ENCODE data around the gene LGI2. TPM values are rescaled to one million over a fixed set of nuclear protein-coding genes. Genes with fewer than 3 reads are reported as not detected.

LGI2 gene
- polyA plus RNA-seq, 1 donor (not counting 4 experiments of a cell fraction or from before 2014, with no cell fraction given), result 0.69 TPM

GRCh38 chr4:25028851-25029250, 1.9 kb downstream of the LGI2 start:
- dilution Hi-C loops (cut with MboI; ENCODE audit: extremely low pct_ligation_motif_present, low sequenced_read_pairs), result no loop called here

DNA sequence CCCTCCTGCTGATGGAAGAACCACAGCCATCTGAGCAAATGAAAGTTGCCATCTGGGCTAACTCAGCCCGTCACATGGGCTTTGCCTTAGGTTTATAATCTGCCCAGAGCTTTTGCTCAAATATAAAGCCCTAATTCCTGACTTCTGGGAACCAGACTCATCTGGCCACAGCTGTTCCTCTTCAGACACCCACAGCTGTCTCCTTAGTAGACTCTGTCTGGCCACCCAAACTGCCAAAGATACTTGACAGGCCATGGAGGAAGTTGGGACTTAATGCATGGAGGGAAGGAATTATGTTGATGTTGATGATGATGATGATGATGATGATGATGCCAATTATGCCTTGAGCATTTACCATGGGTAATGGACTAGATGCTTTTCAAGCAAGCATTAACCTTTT, 8.0 kb downstream of the LGI2 start:
- no peak for TF ChIP-seq EZH2 (IDR thresholded peaks at IDR 0.05; ENCODE audit: low read length)
- TF ChIP-seq, protein P1, sequence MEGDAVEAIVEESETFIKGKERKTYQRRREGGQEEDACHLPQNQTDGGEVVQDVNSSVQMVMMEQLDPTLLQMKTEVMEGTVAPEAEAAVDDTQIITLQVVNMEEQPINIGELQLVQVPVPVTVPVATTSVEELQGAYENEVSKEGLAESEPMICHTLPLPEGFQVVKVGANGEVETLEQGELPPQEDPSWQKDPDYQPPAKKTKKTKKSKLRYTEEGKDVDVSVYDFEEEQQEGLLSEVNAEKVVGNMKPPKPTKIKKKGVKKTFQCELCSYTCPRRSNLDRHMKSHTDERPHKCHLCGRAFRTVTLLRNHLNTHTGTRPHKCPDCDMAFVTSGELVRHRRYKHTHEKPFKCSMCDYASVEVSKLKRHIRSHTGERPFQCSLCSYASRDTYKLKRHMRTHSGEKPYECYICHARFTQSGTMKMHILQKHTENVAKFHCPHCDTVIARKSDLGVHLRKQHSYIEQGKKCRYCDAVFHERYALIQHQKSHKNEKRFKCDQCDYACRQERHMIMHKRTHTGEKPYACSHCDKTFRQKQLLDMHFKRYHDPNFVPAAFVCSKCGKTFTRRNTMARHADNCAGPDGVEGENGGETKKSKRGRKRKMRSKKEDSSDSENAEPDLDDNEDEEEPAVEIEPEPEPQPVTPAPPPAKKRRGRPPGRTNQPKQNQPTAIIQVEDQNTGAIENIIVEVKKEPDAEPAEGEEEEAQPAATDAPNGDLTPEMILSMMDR (optimal IDR thresholded peaks at IDR 0.05 in 1 of 3, IDR thresholded peaks at IDR 0.05 in 1 of 3, conservative IDR thresholded peaks at IDR 0.05 in 1 of 3; ENCODE audit: extremely low read depth in 1 of 3, insufficient read depth in 2 of 3, low read length in 3 of 3), result no peak
- Histone ChIP-seq H3K4me2 (ENCODE audit: control insufficient read depth, extremely low read depth, insufficient read depth, low read depth, low read length) (no peak overlapping the region), H3K27ac (ENCODE audit: control insufficient read depth, insufficient read depth, low read length) (no peak overlapping the region), H3K9me3 (ENCODE audit: control insufficient read depth, low read depth, low read length) (no peaks in the 10 kb centered on the region), H2AFZ (ENCODE audit: control insufficient read depth, low read length) (no peak overlapping the region), H3K9ac (ENCODE audit: control insufficient read depth, extremely low read depth, insufficient read depth, low read length) (no peak overlapping the region), H3K36me3 (ENCODE audit: control insufficient read depth in 2 of 2, extremely low read depth in 1 of 2, insufficient read depth in 2 of 2, low read length in 2 of 2) (no peaks in the 10 kb centered on the region), H3K4me3 (ENCODE audit: control insufficient read depth in 2 of 3, extremely low read depth in 1 of 3, insufficient read depth in 2 of 3, low read depth in 1 of 3, low read length in 3 of 3) (no peak overlapping the region), H3K27me3 (ENCODE audit: control insufficient read depth, extremely low read depth, insufficient read depth, low read length) (peaks cover 20% of the 10 kb centered on the region), H4K20me1 (ENCODE audit: control insufficient read depth, extremely low read depth, insufficient read depth, low read length) (no peaks in the 10 kb centered on the region), H3K4me1 (ENCODE audit: control insufficient read depth, extremely low read depth, insufficient read depth, low read length) (peaks cover 5% of the 10 kb centered on the region), H3K79me2 (ENCODE audit: control insufficient read depth, insufficient read depth, low read length) (no peaks in the 10 kb centered on the region), H3K9me1 (ENCODE audit: control insufficient read depth, extremely low read depth, insufficient read depth, low read length) (no peaks in the 10 kb centered on the region)
- no peak for FAIRE-seq
- DNase-seq (ENCODE audit: low read depth, low spot score), result no peak
- dilution Hi-C loops (cut with MboI; ENCODE audit: extremely low pct_ligation_motif_present, low sequenced_read_pairs), result no loop called here

More at GRCh38 chr4:25028851-25029250, 1.9 kb downstream of the LGI2 start:
- no peaks in the 10 kb centered on the region for H3K9me1 ChIP-seq (ENCODE audit: control insufficient read depth, extremely low read depth, insufficient read depth, low read length)
- FAIRE-seq, result no peak
- H3K4me1 ChIP-seq (ENCODE audit: control insufficient read depth, extremely low read depth, insufficient read depth, low read length), result peaks cover 3% of the 10 kb centered on the region
- no peak for DNase-seq (ENCODE audit: low read depth, low spot score)
- peaks cover 58% of the 10 kb centered on the region for H3K27me3 ChIP-seq (ENCODE audit: control insufficient read depth, extremely low read depth, insufficient read depth, low read length)
- H3K36me3 ChIP-seq (ENCODE audit: control insufficient read depth in 2 of 2, extremely low read depth in 1 of 2, insufficient read depth in 2 of 2, low read length in 2 of 2), result no peaks in the 10 kb centered on the region
- no peak overlapping the region for H3K9ac ChIP-seq (ENCODE audit: control insufficient read depth, extremely low read depth, insufficient read depth, low read length)
- H2AFZ ChIP-seq (ENCODE audit: control insufficient read depth, low read length), result no peak overlapping the region
- no peak for TF ChIP-seq EZH2 (IDR thresholded peaks at IDR 0.05; ENCODE audit: low read length)
- TF ChIP-seq, protein P1 (optimal IDR thresholded peaks at IDR 0.05 in 1 of 3, IDR thresholded peaks at IDR 0.05 in 1 of 3, conservative IDR thresholded peaks at IDR 0.05 in 1 of 3; ENCODE audit: extremely low read depth in 1 of 3, insufficient read depth in 2 of 3, low read length in 3 of 3), result no peak
- H3K27ac ChIP-seq (ENCODE audit: control insufficient read depth, insufficient read depth, low read length), result no peak overlapping the region
- H4K20me1 ChIP-seq (ENCODE audit: control insufficient read depth, extremely low read depth, insufficient read depth, low read length), result no peaks in the 10 kb centered on the region
- no peak overlapping the region for H3K4me3 ChIP-seq (ENCODE audit: control insufficient read depth in 2 of 3, extremely low read depth in 1 of 3, insufficient read depth in 2 of 3, low read depth in 1 of 3, low read length in 3 of 3)
- no peak overlapping the region for H3K4me2 ChIP-seq (ENCODE audit: control insufficient read depth, extremely low read depth, insufficient read depth, low read depth, low read length)
- H3K79me2 ChIP-seq (ENCODE audit: control insufficient read depth, insufficient read depth, low read length), result no peaks in the 10 kb centered on the region
- no peaks in the 10 kb centered on the region for H3K9me3 ChIP-seq (ENCODE audit: control insufficient read depth, low read depth, low read length)
